Subcutaneous adipose tissue (tissue), 4 donors: ENCODE measurements around the gene CRIM1. TPM values are rescaled to one million over a fixed set of nuclear protein-coding genes. Genes with fewer than 3 reads are reported as not detected.

ENCODE experiments used
- total RNA-seq, 4 donors: library from RNA; depleted of rRNA; stranded (reverse); fragments of >200 nt; gene quantifications; one replicate each; pipeline ENCODE4 v1.1.0, GENCODE V29; 2016
- TF ChIP-seq, protein P1 (sequence below): fragments of 450-650 bp; IDR thresholded peaks from one replicate; pipeline ENCODE4 v1.5.1; 2016; ENCODE audit warnings: low read depth, mild to moderate bottlenecking, control low read depth, antibody characterized with exemption, moderate library complexity

CRIM1 gene
- total RNA-seq, 4 donors from 2014 or later, result 153 to 269 (median 233) TPM

DNA sequence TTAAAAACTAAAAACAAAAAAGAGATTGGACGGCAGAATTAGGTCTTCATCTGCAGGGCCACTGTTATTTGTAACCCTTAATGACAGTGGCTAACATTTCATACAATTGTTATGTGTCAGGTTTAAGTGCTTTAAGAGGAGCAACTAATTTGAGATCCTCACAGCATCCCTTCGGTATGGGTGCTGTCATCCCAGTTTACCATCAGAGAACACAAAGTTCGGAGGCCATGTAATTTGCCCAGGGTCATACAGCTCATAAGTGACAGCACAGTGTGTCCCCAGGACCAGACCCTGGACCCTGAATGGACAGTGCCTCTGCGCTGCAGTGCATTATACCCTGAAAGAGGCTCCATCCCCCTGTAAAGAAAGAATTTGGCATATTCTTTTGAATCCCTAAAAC is 127.7 kb downstream of the CRIM1 start:
- TF ChIP-seq, protein P1, sequence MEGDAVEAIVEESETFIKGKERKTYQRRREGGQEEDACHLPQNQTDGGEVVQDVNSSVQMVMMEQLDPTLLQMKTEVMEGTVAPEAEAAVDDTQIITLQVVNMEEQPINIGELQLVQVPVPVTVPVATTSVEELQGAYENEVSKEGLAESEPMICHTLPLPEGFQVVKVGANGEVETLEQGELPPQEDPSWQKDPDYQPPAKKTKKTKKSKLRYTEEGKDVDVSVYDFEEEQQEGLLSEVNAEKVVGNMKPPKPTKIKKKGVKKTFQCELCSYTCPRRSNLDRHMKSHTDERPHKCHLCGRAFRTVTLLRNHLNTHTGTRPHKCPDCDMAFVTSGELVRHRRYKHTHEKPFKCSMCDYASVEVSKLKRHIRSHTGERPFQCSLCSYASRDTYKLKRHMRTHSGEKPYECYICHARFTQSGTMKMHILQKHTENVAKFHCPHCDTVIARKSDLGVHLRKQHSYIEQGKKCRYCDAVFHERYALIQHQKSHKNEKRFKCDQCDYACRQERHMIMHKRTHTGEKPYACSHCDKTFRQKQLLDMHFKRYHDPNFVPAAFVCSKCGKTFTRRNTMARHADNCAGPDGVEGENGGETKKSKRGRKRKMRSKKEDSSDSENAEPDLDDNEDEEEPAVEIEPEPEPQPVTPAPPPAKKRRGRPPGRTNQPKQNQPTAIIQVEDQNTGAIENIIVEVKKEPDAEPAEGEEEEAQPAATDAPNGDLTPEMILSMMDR, result no peak

DNA sequence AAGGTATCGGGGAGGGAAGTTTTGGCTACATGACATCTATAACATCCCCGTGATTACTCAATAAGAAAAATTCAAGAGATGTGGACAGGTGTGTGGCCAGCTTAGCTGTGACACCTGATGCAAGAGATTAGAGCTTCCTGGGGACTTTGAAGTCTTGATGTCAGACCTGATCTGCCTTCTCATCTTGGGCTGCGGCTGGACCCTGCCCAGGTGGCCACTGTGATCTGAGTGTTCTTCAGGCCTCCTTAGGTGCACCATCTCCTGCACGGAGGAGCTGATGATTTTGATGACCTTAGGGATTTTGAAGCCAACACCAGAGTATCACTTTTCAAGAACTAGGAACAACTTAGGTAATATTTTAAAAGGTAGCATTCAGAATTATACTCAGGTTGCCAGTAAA is 128.9 kb downstream of the CRIM1 start:
- TF ChIP-seq, protein P1, result no peak

DNA sequence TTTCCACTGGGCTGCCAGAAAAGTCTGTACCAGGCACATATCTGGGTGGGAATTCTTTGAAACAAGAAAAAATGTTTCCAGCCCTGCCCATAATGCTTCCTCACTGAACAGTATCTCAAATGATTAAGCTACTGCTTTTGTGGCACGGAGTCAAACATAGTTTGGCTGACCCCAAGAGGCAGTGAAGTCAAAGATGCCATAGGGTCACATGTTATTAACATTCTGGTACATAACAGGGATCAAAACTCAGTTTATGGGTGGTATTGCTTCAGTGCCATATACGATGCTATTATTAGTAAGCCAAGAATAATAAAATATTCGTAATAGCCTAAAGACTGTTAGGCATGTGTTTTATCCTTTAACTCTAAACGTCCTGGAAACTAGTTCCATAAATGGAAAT is 129.9 kb downstream of the CRIM1 start:
- TF ChIP-seq, protein P1, result no peak

DNA sequence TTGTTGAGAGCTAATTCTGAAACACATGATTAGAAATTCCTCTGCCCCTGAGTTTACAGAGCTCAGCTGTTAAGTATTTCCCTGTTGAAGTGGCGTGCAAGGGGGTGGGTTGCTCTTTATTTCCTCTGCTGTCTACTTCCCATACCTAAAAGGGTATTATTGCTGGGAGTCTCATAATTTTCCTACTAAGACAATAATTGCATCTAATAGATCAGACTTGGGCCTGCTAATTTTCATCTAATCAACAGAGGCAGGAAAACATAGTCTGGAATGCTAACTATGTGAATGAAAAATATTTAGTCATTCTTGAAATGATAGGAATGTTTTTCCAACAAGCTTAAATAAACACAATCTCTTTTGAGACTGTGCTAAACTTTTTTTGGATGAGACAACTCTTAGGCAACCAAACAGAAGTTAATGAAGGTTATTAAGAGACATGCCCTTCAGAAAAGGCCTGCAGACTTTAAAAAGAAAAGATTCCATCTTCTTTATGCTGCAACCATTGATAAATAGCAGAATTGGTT is 131.0 kb downstream of the CRIM1 start:
- TF ChIP-seq, protein P1, result no peak

DNA sequence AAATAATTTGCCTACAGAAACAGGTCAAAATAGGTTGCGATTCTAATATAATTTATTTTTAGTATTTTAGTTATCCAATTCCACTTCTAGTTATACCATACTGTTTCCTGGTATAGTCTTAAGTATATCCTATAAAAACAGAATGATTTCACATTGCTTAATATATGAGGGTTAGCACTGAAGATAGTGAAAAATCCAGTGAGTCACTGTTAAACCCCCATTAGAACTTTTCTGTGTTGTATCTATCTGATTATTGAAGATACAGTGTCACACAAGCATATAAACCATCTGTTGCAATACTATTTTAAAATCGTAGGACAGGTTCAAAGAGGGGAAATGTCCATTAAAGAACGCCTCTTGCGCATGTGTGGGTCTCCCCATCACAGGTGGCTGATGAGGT is 132.4 kb downstream of the CRIM1 start:
- TF ChIP-seq, protein P1, result no peak

DNA sequence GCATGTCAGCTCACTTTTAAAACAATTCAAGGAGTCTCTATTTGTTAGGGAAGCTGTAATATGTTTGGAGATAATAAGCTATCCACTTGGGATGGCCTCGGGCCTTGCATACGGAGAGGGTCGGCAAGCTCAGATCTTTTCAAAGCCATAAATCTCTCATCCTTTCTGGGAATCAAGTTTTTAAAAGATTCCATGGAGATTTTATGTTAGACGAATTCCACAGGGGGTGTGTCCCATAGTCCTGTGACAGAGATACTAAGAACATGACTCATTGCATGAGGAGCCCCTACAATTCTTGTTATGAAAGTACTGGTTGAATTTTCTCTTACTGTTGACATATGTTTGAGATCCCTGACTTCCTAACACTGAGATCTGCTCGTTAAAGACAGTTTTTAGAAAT is 133.7 kb downstream of the CRIM1 start:
- TF ChIP-seq, protein P1, result no peak

DNA sequence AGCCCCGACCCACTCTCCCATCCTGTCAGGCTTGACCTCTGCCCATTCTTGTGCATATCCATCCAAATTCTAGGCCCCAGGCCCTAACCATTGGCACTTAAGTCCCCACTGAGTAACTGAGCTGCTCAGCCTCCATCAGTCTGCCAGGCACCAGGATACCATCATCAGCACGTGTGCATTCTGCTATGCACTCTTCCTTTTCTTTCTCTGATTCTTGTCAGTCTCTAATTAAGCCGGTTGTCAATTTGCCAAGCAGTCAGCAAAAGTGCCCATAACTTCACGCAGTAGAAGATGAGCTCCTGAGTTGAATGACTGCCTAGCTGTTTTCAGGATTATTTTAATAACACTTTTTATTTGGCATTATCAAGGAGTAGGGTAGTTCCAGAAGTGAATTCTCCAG is 135.2 kb downstream of the CRIM1 start:
- TF ChIP-seq, protein P1, result no peak
